Activated CD8-positive, alpha-beta memory T cell treated with anti-CD3 and anti-CD28 coated beads for 24 hours (primary cell): ENCODE data around the gene CASQ2.

Experiments used
- DNase-seq: peaks from one replicate; pipeline ENCODE4 v3.0.0-alpha.2; 2020

Gene CASQ2

DNA sequence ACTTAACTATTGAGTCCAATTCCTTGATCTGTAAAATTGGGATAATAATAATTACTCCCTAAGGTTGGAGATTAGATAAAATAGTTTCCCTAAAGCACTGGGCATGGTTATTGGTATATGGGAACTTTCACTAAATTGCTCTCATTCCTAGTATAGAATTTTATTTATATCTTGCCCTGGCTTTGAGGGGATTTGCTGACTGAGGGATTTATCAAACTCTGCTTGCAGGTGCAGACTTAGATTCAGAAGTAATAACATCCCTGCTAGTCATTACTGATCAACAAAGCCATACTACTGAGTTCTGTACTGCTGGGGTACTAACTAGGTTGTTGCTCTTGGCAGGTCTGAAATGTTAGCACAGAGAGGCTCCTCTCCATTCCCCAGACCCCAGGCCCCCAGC lies 41.9 kb downstream of the CASQ2 start:
- DNase-seq, result no peak

DNA sequence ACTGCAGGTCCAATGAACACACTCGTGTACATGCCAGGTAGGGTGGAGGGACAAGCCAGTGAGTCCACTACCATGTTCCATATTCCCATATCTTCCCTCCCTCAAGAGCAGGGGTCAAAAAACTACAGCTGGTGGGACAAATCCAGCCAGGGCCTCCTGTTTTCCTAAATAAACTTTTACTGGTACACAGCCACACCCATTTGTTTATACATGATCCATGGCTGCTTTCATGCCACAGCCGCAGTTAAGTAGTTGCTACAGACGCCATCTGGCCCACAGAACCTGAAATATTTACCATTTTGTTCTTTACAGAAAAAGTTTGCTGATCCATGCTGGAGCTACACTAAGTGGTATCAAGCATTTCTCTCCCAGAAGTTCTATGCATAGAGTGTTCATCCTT lies 42.4 kb downstream of the CASQ2 start:
- no peak for DNase-seq

- no peak for DNase-seq
These were observed 42.9 kb downstream of the CASQ2 start for GRCh38 chr1:115725600-115725999.

DNA sequence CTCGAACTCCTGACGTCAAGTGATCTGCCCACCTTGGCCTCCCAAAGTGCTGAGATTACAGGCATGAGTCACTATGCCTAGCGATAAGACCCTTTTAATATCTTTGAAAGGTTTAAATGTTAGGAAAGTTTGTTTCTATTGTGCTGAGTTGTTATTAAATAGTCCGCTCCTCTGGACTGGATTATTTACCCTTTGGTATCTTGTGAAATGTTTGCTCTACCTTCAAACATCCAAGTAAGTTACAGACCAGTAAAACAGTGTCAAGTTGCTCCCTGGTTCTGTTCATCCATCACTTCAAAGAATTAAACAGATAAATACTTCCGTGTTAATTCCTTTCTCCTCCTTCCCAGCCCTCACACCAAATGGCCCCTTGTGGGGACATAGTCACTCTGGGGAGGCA lies 44.8 kb downstream of the CASQ2 start:
- DNase-seq, result no peak

DNA sequence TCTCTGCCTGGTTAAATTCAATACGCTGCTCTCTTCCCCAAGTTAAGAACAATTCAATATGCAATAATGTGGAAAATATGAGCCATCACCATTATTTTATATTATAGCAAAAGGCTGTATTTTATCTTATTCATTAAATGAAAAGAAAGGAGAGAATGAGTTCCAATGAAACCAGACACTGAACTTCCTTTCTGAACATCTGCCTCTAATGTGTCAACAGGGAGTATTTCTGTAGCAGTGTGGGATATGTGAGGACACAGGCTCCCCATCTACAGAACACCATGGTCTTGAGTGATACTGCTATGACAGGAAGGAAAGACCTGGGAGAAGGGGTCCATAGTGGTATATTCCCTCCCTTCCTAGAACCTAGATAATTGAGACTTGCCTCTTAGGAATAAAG lies 46.3 kb downstream of the CASQ2 start:
- no peak for DNase-seq

DNA sequence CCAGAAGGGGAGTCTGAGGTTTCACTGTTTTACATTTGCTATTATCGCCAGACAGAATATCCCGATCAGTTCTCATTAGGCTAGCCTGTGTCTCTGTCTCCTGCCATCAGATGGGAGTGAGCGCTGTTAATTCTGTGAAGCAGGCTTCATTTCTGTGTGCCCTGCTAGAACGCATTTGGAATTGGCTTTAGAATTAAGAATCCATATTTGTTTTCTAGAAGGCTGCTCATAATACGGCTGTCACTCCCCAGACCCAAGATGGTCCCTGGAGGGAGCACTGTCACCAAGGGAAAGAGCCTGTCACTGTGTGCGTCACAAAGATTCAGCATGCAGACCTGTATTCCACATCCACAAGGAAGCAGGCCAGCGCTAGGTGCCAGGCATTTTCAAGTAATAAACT lies 49.2 kb downstream of the CASQ2 start:
- no peak for DNase-seq

DNA sequence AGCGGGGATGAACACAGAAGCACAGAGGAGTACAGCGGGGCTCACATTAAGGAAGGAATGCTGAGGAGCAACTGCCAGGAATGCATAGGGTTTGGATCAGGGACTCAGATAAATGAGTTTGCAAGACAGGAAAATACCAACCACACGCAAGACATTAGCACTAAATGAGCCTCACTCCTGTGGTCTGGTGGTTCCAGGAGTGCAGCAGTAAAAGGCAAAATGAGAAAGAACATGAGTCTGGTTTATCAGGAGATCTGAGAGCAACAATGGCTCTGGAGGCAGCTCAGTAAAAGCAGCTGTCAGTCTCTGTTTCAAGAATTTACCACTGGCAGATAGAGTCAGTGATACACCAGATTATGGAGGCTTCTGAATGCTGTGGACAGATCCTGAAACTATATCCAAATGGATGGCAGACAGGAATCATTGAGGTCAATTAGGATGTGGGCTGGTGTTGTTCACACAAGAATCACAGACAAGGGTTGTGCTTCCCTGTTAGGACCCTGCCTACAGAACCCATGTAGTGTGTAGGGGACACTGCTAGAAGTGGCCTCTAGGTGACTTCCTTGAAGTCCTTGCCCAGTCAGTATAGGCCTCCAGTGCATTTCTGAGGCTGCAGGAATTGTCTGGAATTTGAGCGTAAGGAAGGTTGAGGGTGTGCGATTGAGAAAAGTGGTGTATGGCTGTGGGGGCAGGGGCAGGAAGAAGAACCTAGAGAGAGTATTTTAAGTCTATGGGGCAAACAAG lies 50.3 kb downstream of the CASQ2 start:
- DNase-seq, result no peak

GRCh38 chr1:115717541-115717940 lies 51.0 kb downstream of the CASQ2 start:
- no peak for DNase-seq

GRCh38 chr1:115714572-115715141 lies 53.9 kb downstream of the CASQ2 start:
- DNase-seq, result no peak

DNA sequence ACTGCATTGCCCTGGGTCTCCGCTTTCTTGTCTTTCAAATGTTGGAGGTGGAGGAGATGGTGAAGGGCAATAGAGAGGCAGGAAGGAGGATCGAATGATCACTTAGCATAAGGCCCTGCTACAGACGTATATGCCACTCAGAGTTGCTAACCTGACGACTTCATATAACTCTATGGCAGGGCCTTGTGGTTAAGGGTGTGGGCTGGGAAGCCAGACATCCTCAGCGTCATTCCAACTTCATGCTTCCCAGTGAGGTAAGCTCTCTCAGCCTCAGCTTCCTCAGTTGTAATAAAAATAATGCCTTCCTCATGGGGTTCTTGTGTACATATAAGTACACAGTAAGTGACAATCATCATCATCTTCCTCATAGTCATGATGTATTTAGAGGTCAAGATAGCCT lies 54.6 kb downstream of the CASQ2 start:
- DNase-seq, result no peak

DNA sequence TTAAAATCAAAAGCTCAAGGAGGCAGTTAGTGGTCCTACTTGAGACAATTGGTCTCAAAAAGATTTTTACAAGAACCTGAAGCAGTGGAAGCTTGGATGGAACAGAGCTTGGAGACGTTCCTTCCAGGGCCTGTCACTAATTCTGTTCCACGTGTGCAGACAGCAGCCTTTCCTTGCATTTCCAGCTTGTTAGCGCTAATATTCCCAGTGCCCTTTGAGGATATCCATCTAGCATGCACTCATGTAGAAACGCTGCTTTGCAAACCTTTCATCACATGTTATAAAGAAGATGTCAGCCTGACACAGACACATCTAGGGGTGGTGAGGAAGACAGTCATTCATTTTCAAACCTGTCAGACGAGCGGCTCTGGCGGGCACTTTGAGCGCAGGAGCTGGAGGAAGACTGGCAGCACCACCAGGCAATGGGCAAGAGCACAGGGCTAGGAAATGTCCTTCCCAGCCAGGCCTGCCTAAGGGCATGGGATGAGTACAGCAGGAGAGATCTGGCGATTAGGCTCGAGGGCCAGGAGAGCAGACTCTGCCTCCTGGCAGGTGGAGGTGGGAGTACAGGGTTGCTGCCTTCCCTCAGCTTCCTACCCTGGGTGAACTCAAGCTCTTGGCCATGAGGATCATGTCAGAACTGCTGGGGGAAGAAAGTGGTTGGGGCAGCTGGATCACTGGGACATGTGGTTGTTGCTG lies 55.5 kb downstream of the CASQ2 start:
- DNase-seq, result no peak

GRCh38 chr1:115710859-115711624 lies 57.5 kb downstream of the CASQ2 start:
- DNase-seq, result no peak

GRCh38 chr1:115706587-115707425 lies 61.7 kb downstream of the CASQ2 start:
- DNase-seq, result no peak

GRCh38 chr1:115705963-115706362 lies 62.6 kb downstream of the CASQ2 start:
- DNase-seq, result no peak

- DNase-seq, result no peak
These were observed 63.2 kb downstream of the CASQ2 start for GRCh38 chr1:115705085-115705951.

GRCh38 chr1:115702959-115703358 lies 65.6 kb downstream of the CASQ2 start:
- no peak for DNase-seq

DNA sequence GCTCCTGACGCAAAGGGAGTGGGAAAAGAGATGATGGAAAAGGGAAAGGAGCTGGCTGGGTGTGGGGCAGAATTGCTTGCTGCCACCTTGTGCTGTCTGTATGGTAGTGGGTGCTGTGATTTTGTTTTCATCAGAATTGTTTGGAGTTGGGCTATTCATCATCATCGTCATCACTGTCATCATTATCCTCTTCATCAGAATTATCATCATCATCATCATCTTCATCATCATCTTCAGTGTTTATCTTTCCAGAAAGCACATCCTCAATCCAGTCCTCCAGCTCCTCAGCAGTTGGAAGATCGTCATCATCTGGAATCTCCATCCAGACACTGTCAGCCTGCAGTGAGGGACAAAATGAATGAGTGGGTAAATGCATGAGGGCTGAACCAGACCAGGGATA lies 67.4 kb downstream of the CASQ2 start:
- no peak for DNase-seq

DNA sequence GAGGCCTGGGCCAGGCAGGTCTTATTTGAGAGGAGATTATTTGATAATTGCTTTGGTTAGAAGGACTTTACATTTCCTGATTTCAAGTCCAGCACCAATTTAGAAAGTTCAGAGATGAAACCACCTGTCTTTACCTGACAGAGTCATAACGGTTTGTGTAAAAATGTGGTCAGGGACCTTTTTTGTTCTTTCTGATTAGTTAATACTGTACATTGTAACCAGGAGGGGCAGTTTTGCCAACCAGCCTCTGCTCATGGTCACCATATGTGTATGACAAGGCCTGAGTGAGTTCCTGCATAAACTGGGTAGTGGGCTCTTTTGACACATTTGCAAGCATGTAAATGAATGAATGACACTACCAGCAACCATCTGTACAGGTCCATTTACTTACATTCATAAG lies 70.9 kb downstream of the CASQ2 start:
- no peak for DNase-seq

- DNase-seq, result no peak
These were observed 73.7 kb downstream of the CASQ2 start for GRCh38 chr1:115694805-115695204.

DNA sequence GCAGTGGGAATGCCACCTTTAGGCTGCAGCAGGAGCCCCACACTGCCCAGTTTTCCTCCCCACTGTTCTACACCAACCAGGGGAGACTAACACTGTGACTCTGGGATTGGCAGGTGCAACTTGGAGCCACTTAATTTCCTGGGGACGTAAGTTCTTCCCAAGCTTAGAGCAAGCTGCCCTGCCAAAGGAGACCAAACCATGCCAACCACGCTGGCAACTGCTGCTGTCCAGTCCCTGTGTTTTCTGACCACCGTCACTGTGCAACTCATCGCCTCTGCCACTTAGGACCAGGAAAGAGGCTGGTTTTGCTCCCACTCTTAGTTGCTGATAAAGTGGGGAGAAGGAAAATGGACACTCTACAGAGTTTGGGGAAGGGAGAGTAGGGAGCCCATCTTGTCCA lies 76.3 kb downstream of the CASQ2 start:
- no peak for DNase-seq

GRCh38 chr1:115690972-115691371 lies 77.5 kb downstream of the CASQ2 start:
- DNase-seq, result no peak

- DNase-seq, result no peak
These were observed 80.8 kb downstream of the CASQ2 start for GRCh38 chr1:115687744-115688143.
